SU-DHL-6 (cell line): Measurements from ENCODE around the gene BCDIN3D.

Source experiments
- EZH2phosphoT487 ChIP-seq: fragments of 200-600 bp; sonication (generic), shearing (Covaris generic); conservative IDR thresholded peaks from 2 replicates; pipeline ENCODE4 v1.6.1; 2018; ENCODE audit warnings: mild to moderate bottlenecking, antibody characterized with exemption, low read length, moderate library complexity, mixed read lengths
- TF ChIP-seq, protein P1 (sequence below): fragments of 200-600 bp; sonication (generic); IDR thresholded peaks from one replicate; pipeline ENCODE4 v1.5.1; 2017; ENCODE audit warnings: antibody characterized with exemption, mild to moderate bottlenecking, low read length, moderate library complexity; ENCODE audit not compliant: insufficient read depth, poor library complexity, severe bottlenecking

GRCh38 chr12:49796606-49797448 is 46.1 kb downstream of the BCDIN3D start:
- TF ChIP-seq, protein P1, sequence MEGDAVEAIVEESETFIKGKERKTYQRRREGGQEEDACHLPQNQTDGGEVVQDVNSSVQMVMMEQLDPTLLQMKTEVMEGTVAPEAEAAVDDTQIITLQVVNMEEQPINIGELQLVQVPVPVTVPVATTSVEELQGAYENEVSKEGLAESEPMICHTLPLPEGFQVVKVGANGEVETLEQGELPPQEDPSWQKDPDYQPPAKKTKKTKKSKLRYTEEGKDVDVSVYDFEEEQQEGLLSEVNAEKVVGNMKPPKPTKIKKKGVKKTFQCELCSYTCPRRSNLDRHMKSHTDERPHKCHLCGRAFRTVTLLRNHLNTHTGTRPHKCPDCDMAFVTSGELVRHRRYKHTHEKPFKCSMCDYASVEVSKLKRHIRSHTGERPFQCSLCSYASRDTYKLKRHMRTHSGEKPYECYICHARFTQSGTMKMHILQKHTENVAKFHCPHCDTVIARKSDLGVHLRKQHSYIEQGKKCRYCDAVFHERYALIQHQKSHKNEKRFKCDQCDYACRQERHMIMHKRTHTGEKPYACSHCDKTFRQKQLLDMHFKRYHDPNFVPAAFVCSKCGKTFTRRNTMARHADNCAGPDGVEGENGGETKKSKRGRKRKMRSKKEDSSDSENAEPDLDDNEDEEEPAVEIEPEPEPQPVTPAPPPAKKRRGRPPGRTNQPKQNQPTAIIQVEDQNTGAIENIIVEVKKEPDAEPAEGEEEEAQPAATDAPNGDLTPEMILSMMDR, result no peak
- TF ChIP-seq EZH2phosphoT487, result no peak
